Adrenal gland (tissue), 12 donors: Measurements from ENCODE around the gene RNFT2. TPM values are rescaled to one million over a fixed set of nuclear protein-coding genes. Genes with fewer than 3 reads are reported as not detected.

ENCODE experiments used
- DNase-seq, 7 donors: peaks; one replicate each; pipeline ENCODE4 v3.0.0-alpha.2; 2019 to 2020
- H3K27ac ChIP-seq, 5 donors: fragments of 200-600 bp; sonication (generic) in 4 of 5; 1 replicate in 3 of 5; 2 replicates in 2 of 5; pipeline versions ENCODE4 v1.5.1 to v1.8.0; 2016 to 2020; ENCODE audit warnings: mild to moderate bottlenecking in 1 of 5
- H3K27me3 ChIP-seq: fragments of 200-600 bp; 2 replicates; pipeline ENCODE4 v1.8.0; 2021
- H3K36me3 ChIP-seq, 2 donors: fragments of 200-600 bp; replicated peaks in 1 of 2; 1 replicate in 1 of 2; 2 replicates in 1 of 2; pipeline versions ENCODE4 v1.5.1 to v1.8.0; 2018 to 2022
- H3K4me1 ChIP-seq, 2 donors: fragments of 200-600 bp; replicated peaks in 1 of 2; 1 replicate in 1 of 2; 2 replicates in 1 of 2; pipeline versions ENCODE4 v1.5.1 to v1.8.0; 2018 to 2021
- H3K4me3 ChIP-seq, 4 donors: fragments of 200-600 bp; sonication (generic) in 3 of 4; one replicate each; pipeline ENCODE4 v1.5.1; 2016 to 2018
- H3K9me3 ChIP-seq, 3 donors: fragments of 200-600 bp; sonication (generic) in 1 of 3; replicated peaks in 1 of 3; 1 replicate in 2 of 3; 2 replicates in 1 of 3; pipeline versions ENCODE4 v1.5.1 to v1.8.0; 2016 to 2021
- POLR2A ChIP-seq, 2 donors: fragments of 450-650 bp; IDR thresholded peaks; one replicate each; pipeline ENCODE4 v1.6.1; 2017; ENCODE audit warnings: antibody characterized with exemption in 2 of 2, mild to moderate bottlenecking in 2 of 2, moderate library complexity in 1 of 2
- WGBS, 4 donors: extraction: QIAGEN DNeasy Blood & Tissue Kit in 2 of 4; methylation state at CpG; one replicate each; pipeline versions ENCODE4 v1.1.5 to v1.1.7; 2013 to 2017; 5-methylcytosine and 5-hydroxymethylcytosine counted together
- intact Hi-C, 2 donors: fragments of 100-400 bp; cut with DNase I; formaldehyde crosslinking; loops; one replicate each; pipeline versions ENCODE4 v1.14.1 to v1.15.0; 2022 to 2023
- polyA plus RNA-seq, 3 donors: library from polyadenylated mRNA; stranded (reverse); fragments of 200-250 nt in 2 of 3; fragments of 350-450 nt in 1 of 3; fragmentation: Illumina TruSeq in 1 of 3; extraction: RNeasy Lipid Tissue Mini Kit (QIAGEN cat#74804) in 1 of 3; gene quantifications; one replicate each; pipeline ENCODE4 v1.2.3, GENCODE V29; 2013 to 2014
- total RNA-seq, 9 donors: library from RNA; depleted of rRNA in 4 of 9; stranded (reverse); fragments of >200 nt in 4 of 9; fragments of 120-200 nt in 1 of 9; fragmentation: NEBNext Ultra II Directional in 1 of 9; extraction: Animal tissue kit (Norgen Biotek cat#: 25700) in 1 of 9; gene quantifications; one replicate each; pipeline versions ENCODE4 v1.1.0 to v1.2.4, GENCODE V29; 2013 to 2023
- TF ChIP-seq, protein P1 (sequence below), 6 experiments: fragments of 450-650 bp in 4 of 6; fragments of 200-600 bp in 2 of 6; sonication (generic) in 1 of 6; IDR thresholded peaks; 1 replicate in 5 of 6; 2 replicates in 1 of 6; pipeline versions ENCODE4 v1.5.1 to v1.8.0; 2016 to 2021; ENCODE audit warnings: antibody characterized with exemption in 6 of 6, mild to moderate bottlenecking in 2 of 6, moderate library complexity in 1 of 6
- donor health status: healthy with polysubstance abuse.
- donor health status: Bipolar disorder and iron deficiency.
- donor health status: DM: yes; HTN: yes; CAD: no.
- donor health status: DM: no; HTN: no; CAD: no.
- donor health status: DM: no; HTN: no; CAD: no.
- donor health status: DM: yes; HTN: yes; CAD: no.

Gene RNFT2
- total and polyA plus RNA-seq, 12 donors: 2.8 to 11.4 (median 5.8) TPM

DNA sequence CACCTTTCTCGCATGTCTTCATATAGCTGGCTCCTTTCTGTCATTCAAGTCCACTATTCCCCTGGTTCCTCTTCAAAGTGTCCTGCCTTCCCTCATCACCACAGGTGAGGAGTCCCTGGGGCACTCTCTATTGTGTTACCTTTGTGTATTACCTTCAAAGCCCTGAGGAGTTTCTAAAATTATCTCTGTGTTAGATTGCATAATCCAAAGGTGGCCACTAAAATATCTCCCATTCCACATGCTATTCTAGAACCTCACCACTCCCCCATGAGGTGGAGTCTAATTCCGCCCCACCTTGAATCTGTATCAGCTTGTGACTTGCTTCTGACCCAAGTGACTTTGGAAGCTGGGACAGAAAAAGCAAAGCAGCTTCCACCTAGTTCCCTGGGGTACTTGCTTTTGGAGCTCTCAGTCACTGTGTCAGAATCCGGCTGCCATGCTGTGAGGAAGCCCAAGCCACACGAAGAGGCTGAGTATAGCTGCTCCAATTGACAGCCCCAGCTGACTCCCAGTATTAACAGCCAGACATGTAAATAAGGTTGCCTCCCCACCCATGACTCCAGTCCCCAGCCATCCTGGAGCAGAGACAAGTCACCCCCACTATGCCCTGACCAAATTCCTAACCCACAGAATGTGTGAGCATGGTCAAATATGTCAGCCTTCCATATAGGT lies 136.3 kb downstream of the RNFT2 start:
- 81 to 93% (median 88%) methylated on average over 4 of the region's 4 CpGs for WGBS, 4 donors
- DNase-seq: no peak
- no peak overlapping the region for H3K27ac ChIP-seq
- no peaks in the 10 kb centered on the region for H3K9me3 ChIP-seq
- H3K36me3 ChIP-seq: no peaks in the 10 kb centered on the region
- no peak for TF ChIP-seq POLR2A (IDR thresholded peaks at IDR 0.05)
- TF ChIP-seq, protein P1, sequence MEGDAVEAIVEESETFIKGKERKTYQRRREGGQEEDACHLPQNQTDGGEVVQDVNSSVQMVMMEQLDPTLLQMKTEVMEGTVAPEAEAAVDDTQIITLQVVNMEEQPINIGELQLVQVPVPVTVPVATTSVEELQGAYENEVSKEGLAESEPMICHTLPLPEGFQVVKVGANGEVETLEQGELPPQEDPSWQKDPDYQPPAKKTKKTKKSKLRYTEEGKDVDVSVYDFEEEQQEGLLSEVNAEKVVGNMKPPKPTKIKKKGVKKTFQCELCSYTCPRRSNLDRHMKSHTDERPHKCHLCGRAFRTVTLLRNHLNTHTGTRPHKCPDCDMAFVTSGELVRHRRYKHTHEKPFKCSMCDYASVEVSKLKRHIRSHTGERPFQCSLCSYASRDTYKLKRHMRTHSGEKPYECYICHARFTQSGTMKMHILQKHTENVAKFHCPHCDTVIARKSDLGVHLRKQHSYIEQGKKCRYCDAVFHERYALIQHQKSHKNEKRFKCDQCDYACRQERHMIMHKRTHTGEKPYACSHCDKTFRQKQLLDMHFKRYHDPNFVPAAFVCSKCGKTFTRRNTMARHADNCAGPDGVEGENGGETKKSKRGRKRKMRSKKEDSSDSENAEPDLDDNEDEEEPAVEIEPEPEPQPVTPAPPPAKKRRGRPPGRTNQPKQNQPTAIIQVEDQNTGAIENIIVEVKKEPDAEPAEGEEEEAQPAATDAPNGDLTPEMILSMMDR (IDR thresholded peaks at IDR 0.05): no peak
- no peak overlapping the region for H3K4me3 ChIP-seq
- H3K4me1 ChIP-seq: no peaks in the 10 kb centered on the region
- intact Hi-C loops: no loop called here
- H3K27me3 ChIP-seq: peaks cover 23% of the 10 kb centered on the region

- intact Hi-C loops: no loop called here
- Histone ChIP-seq H3K27me3 (peaks cover 30% of the 10 kb centered on the region), H3K4me1 (peaks cover 5 to 7% of the 10 kb centered on the region in 2 donors), H3K27ac (no peak overlapping the region), H3K4me3 (no peak overlapping the region), H3K9me3 (no peaks in the 10 kb centered on the region), H3K36me3 (no peaks in the 10 kb centered on the region)
- DNase-seq: no peak
- TF ChIP-seq POLR2A (IDR thresholded peaks at IDR 0.05): no peak
- TF ChIP-seq, protein P1 (IDR thresholded peaks at IDR 0.05): no peak
- WGBS, 4 donors: 31 to 53% (median 37%) methylated on average over 15 to 19 of the region's 19 CpGs
These were observed 138.2 kb downstream of the RNFT2 start for GRCh38 chr12:116876151-116876869.

- intact Hi-C loops: no loop called here
- Histone ChIP-seq H3K27ac (no peak overlapping the region), H3K4me3 (no peak overlapping the region), H3K9me3 (no peaks in the 10 kb centered on the region), H3K27me3 (peaks cover 49% of the 10 kb centered on the region), H3K4me1 (peaks cover 12 to 16% of the 10 kb centered on the region in 2 donors), H3K36me3 (no peaks in the 10 kb centered on the region)
- WGBS, 4 donors: 5 to 13% (median 11%) methylated on average over 36 to 55 of the region's 55 CpGs
- DNase-seq: no peak
- TF ChIP-seq, protein P1 (IDR thresholded peaks at IDR 0.05): no peak
- no peak for TF ChIP-seq POLR2A (IDR thresholded peaks at IDR 0.05)
These were observed 140.7 kb downstream of the RNFT2 start for GRCh38 chr12:116878567-116879508.
